WERI-Rb-1 (cell line): ENCODE data around the gene SNX1.

Source experiments
- DNase-seq: peaks from one replicate; pipeline ENCODE4 v3.0.0-alpha.2; 2020
- H3K27ac ChIP-seq: fragments of 250-450 bp; sonication (Bioruptor Pico); 2 replicates; pipeline ENCODE4 v1.5.1; 2020; ENCODE audit warnings: mild to moderate bottlenecking, moderate library complexity
- H3K27me3 ChIP-seq: fragments of 250-450 bp; sonication (Bioruptor Pico); 2 replicates; pipeline ENCODE4 v1.5.1; 2021; ENCODE audit warnings: mild to moderate bottlenecking, low read depth, moderate library complexity; ENCODE audit not compliant: insufficient read depth, severe bottlenecking
- H3K36me3 ChIP-seq: fragments of 250-450 bp; sonication (Bioruptor Pico); 2 replicates; pipeline ENCODE4 v1.5.1; 2020; ENCODE audit warnings: mild to moderate bottlenecking, moderate library complexity
- H3K4me3 ChIP-seq: 2 replicates; pipeline ENCODE4 v1.5.1; 2011; ENCODE audit warnings: low read depth, mild to moderate bottlenecking, control low read depth, low read length
- H3K9me3 ChIP-seq: fragments of 250-450 bp; sonication (Bioruptor Pico); 2 replicates; pipeline ENCODE4 v1.5.1; 2021; ENCODE audit warnings: mild to moderate bottlenecking, moderate library complexity; ENCODE audit not compliant: severe bottlenecking
- CTCF ChIP-seq: IDR thresholded peaks from 2 replicates; pipeline ENCODE4 v1.5.1; 2011; ENCODE audit warnings: low read depth, mild to moderate bottlenecking, control low read depth, inconsistent platforms, low read length

Gene SNX1, protein sequence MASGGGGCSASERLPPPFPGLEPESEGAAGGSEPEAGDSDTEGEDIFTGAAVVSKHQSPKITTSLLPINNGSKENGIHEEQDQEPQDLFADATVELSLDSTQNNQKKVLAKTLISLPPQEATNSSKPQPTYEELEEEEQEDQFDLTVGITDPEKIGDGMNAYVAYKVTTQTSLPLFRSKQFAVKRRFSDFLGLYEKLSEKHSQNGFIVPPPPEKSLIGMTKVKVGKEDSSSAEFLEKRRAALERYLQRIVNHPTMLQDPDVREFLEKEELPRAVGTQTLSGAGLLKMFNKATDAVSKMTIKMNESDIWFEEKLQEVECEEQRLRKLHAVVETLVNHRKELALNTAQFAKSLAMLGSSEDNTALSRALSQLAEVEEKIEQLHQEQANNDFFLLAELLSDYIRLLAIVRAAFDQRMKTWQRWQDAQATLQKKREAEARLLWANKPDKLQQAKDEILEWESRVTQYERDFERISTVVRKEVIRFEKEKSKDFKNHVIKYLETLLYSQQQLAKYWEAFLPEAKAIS

GRCh38 chr15:64095795-64096667 is at the start of gene SNX1:
Gene SNX1 (plus strand): TSS chr15:64095982. CDS start chr15:64096014, 32 bp downstream.
- Histone ChIP-seq H3K9me3 (no peaks in the 10 kb centered on the region), H3K27me3 (no peaks in the 10 kb centered on the region), H3K27ac (peak within 1 kb of the TSS; percentile 91), H3K36me3 (peaks cover 16% of the 10 kb centered on the region), H3K4me3 (peak within 1 kb of the TSS; percentile 74)
- no peak for TF ChIP-seq CTCF
- DNase-seq, result peak; percentile 95

- Histone ChIP-seq H3K27me3 (no peaks in the 10 kb centered on the region), H3K9me3 (no peaks in the 10 kb centered on the region), H3K36me3 (no peaks in the 10 kb centered on the region), H3K27ac (peak within 1 kb of the TSS; percentile 49), H3K4me3 (peak within 1 kb of the TSS; percentile 40)
- peak; percentile 76 for TF ChIP-seq CTCF
- peak; percentile 74 for DNase-seq
Observed at GRCh38 chr15:64046421-64047153, 49.2 kb upstream of the SNX1 start, which contains the start of gene DAPK2. Gene DAPK2 (minus strand): TSS chr15:64046485. CDS start chr15:64040261, 6,224 bp downstream.

DNA sequence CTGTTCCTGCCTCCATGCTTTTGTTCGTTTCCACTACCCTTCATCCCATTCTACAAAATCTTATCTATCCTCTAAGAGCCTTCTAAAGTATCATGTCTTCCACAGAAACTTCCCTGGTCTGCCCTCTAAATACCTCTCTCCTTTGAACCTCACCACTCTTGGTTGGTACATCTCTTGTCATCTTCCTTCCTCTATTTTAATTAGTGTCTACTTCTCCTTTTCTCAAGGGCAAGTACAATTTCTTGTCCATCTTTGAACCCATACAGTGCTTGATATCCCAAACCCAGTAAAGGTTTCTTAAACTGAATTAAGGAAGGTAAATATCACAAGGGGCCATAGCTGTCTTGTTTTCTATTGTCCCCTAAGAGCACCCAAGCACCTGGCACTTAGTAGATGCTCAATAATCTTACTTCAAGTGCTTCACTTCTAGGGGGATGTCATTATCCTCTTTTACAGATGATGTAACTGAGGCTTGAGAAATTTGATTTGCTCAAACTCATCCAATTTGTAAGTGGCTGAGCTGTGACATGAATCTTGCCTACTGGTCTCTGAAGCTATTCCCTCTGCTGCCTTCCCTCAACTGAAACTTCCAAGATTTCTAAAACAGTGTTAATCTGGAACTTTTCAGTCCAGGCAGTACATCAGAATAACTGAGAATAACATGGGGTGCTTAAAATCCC is 46.9 kb upstream of the SNX1 start:
- no peaks in the 10 kb centered on the region for H3K36me3 ChIP-seq
- no peak overlapping the region for H3K4me3 ChIP-seq
- no peaks in the 10 kb centered on the region for H3K9me3 ChIP-seq
- DNase-seq, result no peak
- TF ChIP-seq CTCF, result no peak
- no peak overlapping the region for H3K27ac ChIP-seq
- no peaks in the 10 kb centered on the region for H3K27me3 ChIP-seq

GRCh38 chr15:64050281-64051092 is 45.3 kb upstream of the SNX1 start:
- H3K36me3 ChIP-seq, result no peaks in the 10 kb centered on the region
- H3K27me3 ChIP-seq, result no peaks in the 10 kb centered on the region
- TF ChIP-seq CTCF, result no peak
- H3K4me3 ChIP-seq, result no peak overlapping the region
- H3K9me3 ChIP-seq, result no peaks in the 10 kb centered on the region
- DNase-seq, result no peak
- no peak overlapping the region for H3K27ac ChIP-seq
